Non-pigmented ciliary epithelial cell (primary cell): ENCODE measurements around the gene NSA2.
"Not testable (repeated sequence)": the region's sequence is repeated elsewhere in the genome, so short reads cannot be mapped to it uniquely, and the experiment has no call there.

ENCODE experiments used
- DNase-seq: peaks from one replicate; pipeline ENCODE4 v3.0.0-alpha.2; 2010; ENCODE audit warnings: low read depth

NSA2 gene

GRCh38 chr5:74766849-74767578, at the start of gene NSA2, which contains the start of gene GFM2:
Gene NSA2, plus strand, starts transcription at chr5:74767249. Its CDS starts 112 bp downstream, at chr5:74767361.
Gene GFM2, minus strand, starts transcription at chr5:74767117. Its CDS starts 3,375 bp downstream, at chr5:74763742.
- peak; percentile 72 for DNase-seq

- DNase-seq, result no peak
Observed at GRCh38 chr5:74717596-74717995, 49.5 kb upstream of the NSA2 start.

- DNase-seq, result no peak
Observed at GRCh38 chr5:74722271-74722670, 44.8 kb upstream of the NSA2 start.

- no peak for DNase-seq
Observed at GRCh38 chr5:74725331-74725730, 41.7 kb upstream of the NSA2 start.

GRCh38 chr5:74736759-74737158, 30.3 kb upstream of the NSA2 start:
- DNase-seq, result no peak

- DNase-seq, result no peak
Observed at GRCh38 chr5:74738406-74738805, 28.6 kb upstream of the NSA2 start.

- DNase-seq, result not testable (repeated sequence)
Observed at GRCh38 chr5:74748742-74749141, 18.3 kb upstream of the NSA2 start.

- no peak for DNase-seq
Observed at GRCh38 chr5:74761241-74761640, 5.8 kb upstream of the NSA2 start.

GRCh38 chr5:74762599-74762998, 4.5 kb upstream of the NSA2 start:
- peak; percentile 50 for DNase-seq

GRCh38 chr5:74763504-74763903, 3.5 kb upstream of the NSA2 start:
- DNase-seq, result no peak

- DNase-seq, result no peak
Observed at GRCh38 chr5:74765201-74765600, 1.8 kb upstream of the NSA2 start.

- no peak for DNase-seq
Observed at GRCh38 chr5:74765929-74766328, 1.1 kb upstream of the NSA2 start.

- no peak for DNase-seq
Observed at GRCh38 chr5:74766418-74766848, 616 bp upstream of the NSA2 start.

- no peak for DNase-seq
Observed at GRCh38 chr5:74767579-74767913, 497 bp downstream of the NSA2 start.

GRCh38 chr5:74772359-74772758, 5.3 kb downstream of the NSA2 start:
- no peak for DNase-seq

- DNase-seq, result no peak
Observed at GRCh38 chr5:74778609-74779008, 11.6 kb downstream of the NSA2 start.

- DNase-seq, result no peak
Observed at GRCh38 chr5:74786851-74787250, 19.8 kb downstream of the NSA2 start.

GRCh38 chr5:74787424-74787823, 20.4 kb downstream of the NSA2 start:
- no peak for DNase-seq

GRCh38 chr5:74791669-74792068, 24.6 kb downstream of the NSA2 start:
- not testable (repeated sequence) for DNase-seq

- DNase-seq, result no peak
Observed at GRCh38 chr5:74798977-74799911, 32.2 kb downstream of the NSA2 start.

GRCh38 chr5:74801197-74801596, 34.1 kb downstream of the NSA2 start:
- DNase-seq, result no peak

GRCh38 chr5:74801941-74802340, 34.9 kb downstream of the NSA2 start:
- no peak for DNase-seq

GRCh38 chr5:74810915-74811314, 43.9 kb downstream of the NSA2 start:
- DNase-seq, result no peak
